SK-N-SH (cell line): ENCODE results near the gene ARHGAP11A.

Experiments
- CTCF ChIP-seq: fragments of 200-600 bp; sonication (generic); IDR thresholded peaks from 2 replicates; pipeline ENCODE4 v1.6.1; 2017; ENCODE audit warnings: antibody characterized with exemption, mild to moderate bottlenecking, moderate library complexity
- FOXM1 ChIP-seq: IDR thresholded peaks from 2 replicates; pipeline ENCODE4 v1.4.0; 2012; ENCODE audit warnings: low read depth, mild to moderate bottlenecking
- NFIC ChIP-seq: IDR thresholded peaks from 2 replicates; pipeline ENCODE4 v1.4.0; 2012; ENCODE audit warnings: borderline replicate concordance
- NRF1 ChIP-seq: IDR thresholded peaks from 2 replicates; pipeline ENCODE4 v1.6.1; 2012; ENCODE audit warnings: low read depth, mild to moderate bottlenecking, low read length
- RFX5 ChIP-seq: IDR thresholded peaks from 2 replicates; pipeline ENCODE4 v1.6.1; 2012; ENCODE audit warnings: mild to moderate bottlenecking, improper control_type of control experiment, low read length
- TAF1 ChIP-seq: IDR thresholded peaks from 2 replicates; pipeline ENCODE4 v1.6.1; 2012; ENCODE audit warnings: low read depth, mild to moderate bottlenecking, low read length, moderate library complexity, borderline replicate concordance
- YY1 ChIP-seq: IDR thresholded peaks from 2 replicates; pipeline ENCODE4 v1.4.0; 2012; ENCODE audit warnings: low read depth, mild to moderate bottlenecking

GRCh38 chr15:32679298-32679690, 64.0 kb downstream of the ARHGAP11A start:
- TF ChIP-seq NRF1: no peak
- no peak for TF ChIP-seq RFX5
- no peak for TF ChIP-seq NFIC
- no peak for TF ChIP-seq YY1
- TF ChIP-seq FOXM1: no peak
- TF ChIP-seq CTCF: no peak
- TF ChIP-seq TAF1: no peak
